ENCODE data around the gene MTMR12.

DNA sequence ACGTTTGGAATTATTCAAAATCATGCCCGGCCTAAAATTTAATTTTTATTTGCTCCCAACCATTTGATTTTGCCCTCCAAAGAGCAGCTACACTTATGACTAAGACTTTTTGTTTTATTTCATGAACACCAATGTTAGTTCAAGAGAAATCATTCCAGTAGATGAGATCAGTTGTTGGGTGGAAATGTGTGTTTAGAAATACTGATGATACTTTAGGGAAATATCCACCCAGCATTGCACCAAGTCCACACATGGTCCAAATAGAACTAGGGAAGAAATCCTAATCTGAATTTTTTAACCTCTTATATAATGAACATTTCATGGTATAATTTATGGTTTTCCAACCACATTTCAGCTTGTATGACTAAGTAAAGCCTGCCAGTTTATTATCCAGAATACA lies 110.3 kb downstream of the MTMR12 start:
- TF ChIP-seq, protein P1, sequence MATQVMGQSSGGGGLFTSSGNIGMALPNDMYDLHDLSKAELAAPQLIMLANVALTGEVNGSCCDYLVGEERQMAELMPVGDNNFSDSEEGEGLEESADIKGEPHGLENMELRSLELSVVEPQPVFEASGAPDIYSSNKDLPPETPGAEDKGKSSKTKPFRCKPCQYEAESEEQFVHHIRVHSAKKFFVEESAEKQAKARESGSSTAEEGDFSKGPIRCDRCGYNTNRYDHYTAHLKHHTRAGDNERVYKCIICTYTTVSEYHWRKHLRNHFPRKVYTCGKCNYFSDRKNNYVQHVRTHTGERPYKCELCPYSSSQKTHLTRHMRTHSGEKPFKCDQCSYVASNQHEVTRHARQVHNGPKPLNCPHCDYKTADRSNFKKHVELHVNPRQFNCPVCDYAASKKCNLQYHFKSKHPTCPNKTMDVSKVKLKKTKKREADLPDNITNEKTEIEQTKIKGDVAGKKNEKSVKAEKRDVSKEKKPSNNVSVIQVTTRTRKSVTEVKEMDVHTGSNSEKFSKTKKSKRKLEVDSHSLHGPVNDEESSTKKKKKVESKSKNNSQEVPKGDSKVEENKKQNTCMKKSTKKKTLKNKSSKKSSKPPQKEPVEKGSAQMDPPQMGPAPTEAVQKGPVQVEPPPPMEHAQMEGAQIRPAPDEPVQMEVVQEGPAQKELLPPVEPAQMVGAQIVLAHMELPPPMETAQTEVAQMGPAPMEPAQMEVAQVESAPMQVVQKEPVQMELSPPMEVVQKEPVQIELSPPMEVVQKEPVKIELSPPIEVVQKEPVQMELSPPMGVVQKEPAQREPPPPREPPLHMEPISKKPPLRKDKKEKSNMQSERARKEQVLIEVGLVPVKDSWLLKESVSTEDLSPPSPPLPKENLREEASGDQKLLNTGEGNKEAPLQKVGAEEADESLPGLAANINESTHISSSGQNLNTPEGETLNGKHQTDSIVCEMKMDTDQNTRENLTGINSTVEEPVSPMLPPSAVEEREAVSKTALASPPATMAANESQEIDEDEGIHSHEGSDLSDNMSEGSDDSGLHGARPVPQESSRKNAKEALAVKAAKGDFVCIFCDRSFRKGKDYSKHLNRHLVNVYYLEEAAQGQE (IDR thresholded peaks at IDR 0.05; ENCODE audit: unreplicated experiment) = no peak
- TF ChIP-seq, protein P2, sequence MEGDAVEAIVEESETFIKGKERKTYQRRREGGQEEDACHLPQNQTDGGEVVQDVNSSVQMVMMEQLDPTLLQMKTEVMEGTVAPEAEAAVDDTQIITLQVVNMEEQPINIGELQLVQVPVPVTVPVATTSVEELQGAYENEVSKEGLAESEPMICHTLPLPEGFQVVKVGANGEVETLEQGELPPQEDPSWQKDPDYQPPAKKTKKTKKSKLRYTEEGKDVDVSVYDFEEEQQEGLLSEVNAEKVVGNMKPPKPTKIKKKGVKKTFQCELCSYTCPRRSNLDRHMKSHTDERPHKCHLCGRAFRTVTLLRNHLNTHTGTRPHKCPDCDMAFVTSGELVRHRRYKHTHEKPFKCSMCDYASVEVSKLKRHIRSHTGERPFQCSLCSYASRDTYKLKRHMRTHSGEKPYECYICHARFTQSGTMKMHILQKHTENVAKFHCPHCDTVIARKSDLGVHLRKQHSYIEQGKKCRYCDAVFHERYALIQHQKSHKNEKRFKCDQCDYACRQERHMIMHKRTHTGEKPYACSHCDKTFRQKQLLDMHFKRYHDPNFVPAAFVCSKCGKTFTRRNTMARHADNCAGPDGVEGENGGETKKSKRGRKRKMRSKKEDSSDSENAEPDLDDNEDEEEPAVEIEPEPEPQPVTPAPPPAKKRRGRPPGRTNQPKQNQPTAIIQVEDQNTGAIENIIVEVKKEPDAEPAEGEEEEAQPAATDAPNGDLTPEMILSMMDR (conservative IDR thresholded peaks at IDR 0.05; ENCODE audit: low read depth in 2 of 2) = no peak
- TF ChIP-seq POLR2AphosphoS5 (IDR thresholded peaks at IDR 0.05; ENCODE audit: low read depth) = no peak
- no peak for TF ChIP-seq ZNF331 (CRISPR knock-in tag; IDR thresholded peaks at IDR 0.05; ENCODE audit: low read depth)
- no peak for TF ChIP-seq EZH2phosphoT487 (IDR thresholded peaks at IDR 0.05; ENCODE audit: unreplicated experiment)
- TF ChIP-seq NANOG (IDR thresholded peaks at IDR 0.05; ENCODE audit: borderline replicate concordance) = no peak
- no peak for TF ChIP-seq EZH2 (IDR thresholded peaks at IDR 0.05; ENCODE audit: low read depth, unreplicated experiment)

Data from GM23338 (cell line).